Mesendoderm (in vitro differentiated cells): ENCODE results near the gene ARID5B.

Experiments used
- DNase-seq: peaks from one replicate; pipeline ENCODE4 v3.0.0; 2013
- H2AK5ac ChIP-seq: 2 replicates; pipeline ENCODE4 v1.6.1; 2013; ENCODE audit warnings: low read length, inconsistent platforms
- H2BK120ac ChIP-seq: 2 replicates; pipeline ENCODE4 v1.6.1; 2013; ENCODE audit warnings: low read depth, mild to moderate bottlenecking, low read length, moderate library complexity, mixed read lengths
- H2BK15ac ChIP-seq: replicated peaks from 2 replicates; pipeline ENCODE4 v1.6.1; 2013; ENCODE audit warnings: low read depth, mild to moderate bottlenecking, moderate library complexity
- H2BK5ac ChIP-seq: 2 replicates; pipeline ENCODE4 v1.6.1; 2013; ENCODE audit warnings: low read length, inconsistent platforms
- H3K18ac ChIP-seq: 2 replicates; pipeline ENCODE4 v1.6.1; 2013; ENCODE audit warnings: mild to moderate bottlenecking, low read length, mixed read lengths
- H3K23ac ChIP-seq: one replicate; pipeline ENCODE4 v1.6.1; 2013; ENCODE audit warnings: low read length
- H3K27ac ChIP-seq: 2 replicates; pipeline ENCODE4 v1.5.1; 2013; ENCODE audit warnings: low read depth, mild to moderate bottlenecking, inconsistent platforms, low read length, moderate library complexity
- H3K27me3 ChIP-seq: 2 replicates; pipeline ENCODE4 v1.6.1; 2013; ENCODE audit warnings: low read length, control low read depth, mild to moderate bottlenecking, inconsistent platforms; ENCODE audit not compliant: insufficient read depth, poor library complexity
- H3K36me3 ChIP-seq: 2 replicates; pipeline ENCODE4 v1.6.1; 2013; ENCODE audit warnings: low read length, inconsistent platforms; ENCODE audit not compliant: control insufficient read depth, insufficient read depth
- H3K4ac ChIP-seq: one replicate; pipeline ENCODE4 v1.6.1; 2013; ENCODE audit warnings: low read depth, mild to moderate bottlenecking, low read length, moderate library complexity
- H3K4me1 ChIP-seq: 2 replicates; pipeline ENCODE4 v1.6.1; 2013; ENCODE audit warnings: low read depth, low read length, inconsistent platforms; ENCODE audit not compliant: control insufficient read depth
- H3K4me2 ChIP-seq: 2 replicates; pipeline ENCODE4 v1.6.1; 2013; ENCODE audit warnings: low read length
- H3K4me3 ChIP-seq: 2 replicates; pipeline ENCODE4 v1.5.1; 2013; ENCODE audit warnings: mild to moderate bottlenecking, low read length
- H3K56ac ChIP-seq: one replicate; pipeline ENCODE4 v1.6.1; 2013; ENCODE audit warnings: low read length
- H3K79me1 ChIP-seq: 2 replicates; pipeline ENCODE4 v1.6.1; 2013; ENCODE audit warnings: low read length, inconsistent platforms
- H3K79me2 ChIP-seq: 2 replicates; pipeline ENCODE4 v1.6.1; 2013; ENCODE audit warnings: mild to moderate bottlenecking, low read length; ENCODE audit not compliant: control insufficient read depth, insufficient read depth
- H3K9ac ChIP-seq: 2 replicates; pipeline ENCODE4 v1.6.1; 2013; ENCODE audit warnings: low read length, inconsistent platforms
- H4K5ac ChIP-seq: one replicate; pipeline ENCODE4 v1.6.1; 2013; ENCODE audit warnings: low read length
- H4K8ac ChIP-seq: one replicate; pipeline ENCODE4 v1.6.1; 2013; ENCODE audit warnings: low read depth, mild to moderate bottlenecking, control low read depth, low read length, moderate library complexity
- WGBS: extraction: QIAGEN DNeasy Blood & Tissue Kit; methylation state at CpG from one replicate; pipeline ENCODE4 v1.1.7; 2013; ENCODE audit warnings: low lambda C conversion rate, missing lambda C conversion rate; ENCODE audit not compliant: insufficient coverage; ENCODE audit errors: extremely low coverage; 5-methylcytosine and 5-hydroxymethylcytosine counted together

Gene ARID5B

GRCh38 chr10:61919646-61920215 lies 18.2 kb downstream of the ARID5B start:
- no peak overlapping the region for H3K4me3 ChIP-seq
- no peak overlapping the region for H3K4ac ChIP-seq
- no peaks in the 10 kb centered on the region for H3K79me2 ChIP-seq
- no peaks in the 10 kb centered on the region for H3K4me1 ChIP-seq
- H4K5ac ChIP-seq, result no peak overlapping the region
- no peaks in the 10 kb centered on the region for H3K79me1 ChIP-seq
- H2BK5ac ChIP-seq, result no peak overlapping the region
- H3K9ac ChIP-seq, result no peak overlapping the region
- WGBS, result no CpG with 5 or more reads among the region's 2 CpGs
- no peak overlapping the region for H2BK15ac ChIP-seq
- DNase-seq, result no peak
- no peak overlapping the region for H3K23ac ChIP-seq
- H3K36me3 ChIP-seq, result no peaks in the 10 kb centered on the region
- no peak overlapping the region for H2AK5ac ChIP-seq
- no peak overlapping the region for H4K8ac ChIP-seq
- H3K4me2 ChIP-seq, result no peak overlapping the region
- no peak overlapping the region for H3K27ac ChIP-seq
- H3K18ac ChIP-seq, result no peak overlapping the region
- no peaks in the 10 kb centered on the region for H3K27me3 ChIP-seq
- H2BK120ac ChIP-seq, result no peak overlapping the region
- H3K56ac ChIP-seq, result no peak overlapping the region

GRCh38 chr10:61921143-61921542 lies 19.6 kb downstream of the ARID5B start:
- Histone ChIP-seq H2BK15ac (no peak overlapping the region), H3K4me1 (no peaks in the 10 kb centered on the region), H3K4me2 (no peak overlapping the region), H3K4me3 (no peak overlapping the region), H2AK5ac (no peak overlapping the region), H3K27ac (no peak overlapping the region), H4K8ac (no peak overlapping the region), H3K4ac (no peak overlapping the region), H2BK5ac (no peak overlapping the region), H3K27me3 (no peaks in the 10 kb centered on the region), H2BK120ac (no peak overlapping the region), H3K79me1 (no peaks in the 10 kb centered on the region), H3K56ac (no peak overlapping the region), H4K5ac (no peak overlapping the region), H3K18ac (no peak overlapping the region), H3K23ac (no peak overlapping the region), H3K79me2 (no peaks in the 10 kb centered on the region), H3K36me3 (no peaks in the 10 kb centered on the region), H3K9ac (no peak overlapping the region)
- DNase-seq, result no peak
- no CpG with 5 or more reads among the region's 2 CpGs for WGBS

- DNase-seq, result no peak
- H3K27me3 ChIP-seq, result no peaks in the 10 kb centered on the region
- H3K79me2 ChIP-seq, result no peaks in the 10 kb centered on the region
- no CpG with 5 or more reads among the region's 6 CpGs for WGBS
- H3K4ac ChIP-seq, result no peak overlapping the region
- H4K8ac ChIP-seq, result no peak overlapping the region
- no peak overlapping the region for H3K23ac ChIP-seq
- H3K79me1 ChIP-seq, result no peaks in the 10 kb centered on the region
- no peak overlapping the region for H2AK5ac ChIP-seq
- no peak overlapping the region for H2BK15ac ChIP-seq
- no peak overlapping the region for H3K9ac ChIP-seq
- no peak overlapping the region for H2BK5ac ChIP-seq
- no peak overlapping the region for H3K4me3 ChIP-seq
- H3K18ac ChIP-seq, result no peak overlapping the region
- H3K4me2 ChIP-seq, result no peak overlapping the region
- H3K27ac ChIP-seq, result no peak overlapping the region
- no peaks in the 10 kb centered on the region for H3K36me3 ChIP-seq
- H4K5ac ChIP-seq, result no peak overlapping the region
- no peaks in the 10 kb centered on the region for H3K4me1 ChIP-seq
- no peak overlapping the region for H2BK120ac ChIP-seq
- no peak overlapping the region for H3K56ac ChIP-seq
Observed at GRCh38 chr10:61923210-61923949, 21.9 kb downstream of the ARID5B start.

GRCh38 chr10:61923950-61924274 lies 22.4 kb downstream of the ARID5B start:
- no peak overlapping the region for H3K9ac ChIP-seq
- H3K79me2 ChIP-seq, result no peaks in the 10 kb centered on the region
- no peak overlapping the region for H2BK120ac ChIP-seq
- no peak overlapping the region for H3K18ac ChIP-seq
- no peak overlapping the region for H3K4me3 ChIP-seq
- no peaks in the 10 kb centered on the region for H3K27me3 ChIP-seq
- H3K56ac ChIP-seq, result no peak overlapping the region
- H3K4ac ChIP-seq, result no peak overlapping the region
- H2AK5ac ChIP-seq, result no peak overlapping the region
- WGBS, result no CpG with 5 or more reads among the region's 2 CpGs
- H2BK5ac ChIP-seq, result no peak overlapping the region
- no peaks in the 10 kb centered on the region for H3K79me1 ChIP-seq
- H3K4me2 ChIP-seq, result no peak overlapping the region
- no peaks in the 10 kb centered on the region for H3K36me3 ChIP-seq
- H2BK15ac ChIP-seq, result no peak overlapping the region
- H3K23ac ChIP-seq, result no peak overlapping the region
- no peak for DNase-seq
- H3K27ac ChIP-seq, result no peak overlapping the region
- H4K8ac ChIP-seq, result no peak overlapping the region
- no peaks in the 10 kb centered on the region for H3K4me1 ChIP-seq
- no peak overlapping the region for H4K5ac ChIP-seq

GRCh38 chr10:61929555-61929954 lies 28.1 kb downstream of the ARID5B start:
- Histone ChIP-seq H2BK5ac (no peak overlapping the region), H3K56ac (no peak overlapping the region), H2BK120ac (no peak overlapping the region), H3K23ac (no peak overlapping the region), H3K4me2 (no peak overlapping the region), H3K36me3 (no peaks in the 10 kb centered on the region), H3K4me1 (no peaks in the 10 kb centered on the region), H3K18ac (no peak overlapping the region), H3K79me1 (no peaks in the 10 kb centered on the region), H3K4ac (no peak overlapping the region), H3K27me3 (no peaks in the 10 kb centered on the region), H3K4me3 (no peak overlapping the region), H4K5ac (no peak overlapping the region), H3K27ac (no peak overlapping the region), H2AK5ac (no peak overlapping the region), H3K79me2 (no peaks in the 10 kb centered on the region), H4K8ac (no peak overlapping the region), H2BK15ac (no peak overlapping the region), H3K9ac (no peak overlapping the region)
- DNase-seq, result no peak
- no CpG with 5 or more reads among the region's 4 CpGs for WGBS
